ENCODE measurements around the gene PQBP1.

The PQBP1 gene

DNA sequence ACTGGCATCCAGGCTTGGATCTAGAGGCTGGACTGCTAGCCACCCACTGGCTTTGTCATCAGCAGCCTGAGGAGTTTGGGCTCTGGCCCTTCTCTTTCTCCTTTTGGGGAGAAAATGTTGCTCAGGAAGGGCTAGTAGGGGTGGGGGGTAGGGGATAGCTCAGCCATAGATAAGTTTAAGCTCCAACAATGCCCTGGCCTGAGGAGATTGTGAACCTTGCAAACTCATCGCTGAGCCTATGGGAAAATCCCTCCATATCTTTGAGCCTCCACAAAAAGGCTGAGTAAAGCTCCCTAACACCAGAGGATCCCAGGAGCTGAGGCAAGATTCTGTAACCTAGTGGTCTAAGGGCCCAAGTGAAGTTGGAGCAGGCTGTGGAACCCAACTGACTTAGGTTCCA lies 50.9 kb downstream of the PQBP1 start:
- no peak overlapping the region for H3K4me3 ChIP-seq (ENCODE audit: low read depth, low read length, poor library complexity, severe bottlenecking)
- no peaks in the 10 kb centered on the region for H3K9me2 ChIP-seq (ENCODE audit: low read depth, low read length)
- H4K20me1 ChIP-seq (ENCODE audit: insufficient read depth, low read length), result no peaks in the 10 kb centered on the region
- H2AFZ ChIP-seq (ENCODE audit: low read length), result no peak overlapping the region
- TF ChIP-seq EZH2 (IDR thresholded peaks at IDR 0.05; ENCODE audit: borderline replicate concordance, low read length), result no peak
- TF ChIP-seq, protein P1, sequence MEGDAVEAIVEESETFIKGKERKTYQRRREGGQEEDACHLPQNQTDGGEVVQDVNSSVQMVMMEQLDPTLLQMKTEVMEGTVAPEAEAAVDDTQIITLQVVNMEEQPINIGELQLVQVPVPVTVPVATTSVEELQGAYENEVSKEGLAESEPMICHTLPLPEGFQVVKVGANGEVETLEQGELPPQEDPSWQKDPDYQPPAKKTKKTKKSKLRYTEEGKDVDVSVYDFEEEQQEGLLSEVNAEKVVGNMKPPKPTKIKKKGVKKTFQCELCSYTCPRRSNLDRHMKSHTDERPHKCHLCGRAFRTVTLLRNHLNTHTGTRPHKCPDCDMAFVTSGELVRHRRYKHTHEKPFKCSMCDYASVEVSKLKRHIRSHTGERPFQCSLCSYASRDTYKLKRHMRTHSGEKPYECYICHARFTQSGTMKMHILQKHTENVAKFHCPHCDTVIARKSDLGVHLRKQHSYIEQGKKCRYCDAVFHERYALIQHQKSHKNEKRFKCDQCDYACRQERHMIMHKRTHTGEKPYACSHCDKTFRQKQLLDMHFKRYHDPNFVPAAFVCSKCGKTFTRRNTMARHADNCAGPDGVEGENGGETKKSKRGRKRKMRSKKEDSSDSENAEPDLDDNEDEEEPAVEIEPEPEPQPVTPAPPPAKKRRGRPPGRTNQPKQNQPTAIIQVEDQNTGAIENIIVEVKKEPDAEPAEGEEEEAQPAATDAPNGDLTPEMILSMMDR (IDR thresholded peaks at IDR 0.05; ENCODE audit: low read length), result no peak
- peaks cover 12% of the 10 kb centered on the region for H3K4me1 ChIP-seq (ENCODE audit: insufficient read depth, low read length, severe bottlenecking)
- no peaks in the 10 kb centered on the region for H3K36me3 ChIP-seq (ENCODE audit: insufficient read depth, low read length)
- H3K27ac ChIP-seq (ENCODE audit: low read depth, low read length, poor library complexity, severe bottlenecking), result no peak overlapping the region
- no peak overlapping the region for H3K9ac ChIP-seq (ENCODE audit: low read length)
- no peaks in the 10 kb centered on the region for H3F3A ChIP-seq (ENCODE audit: insufficient read depth, low read length)
- H3K79me2 ChIP-seq (ENCODE audit: insufficient read depth, low read length), result peaks cover 9% of the 10 kb centered on the region; the same call in 1 of the 2 replicates
- H3K27me3 ChIP-seq (ENCODE audit: insufficient read depth, low read length), result no peaks in the 10 kb centered on the region
- H3K4me2 ChIP-seq (ENCODE audit: low read length), result no peak overlapping the region
- no peaks in the 10 kb centered on the region for H3K9me3 ChIP-seq (ENCODE audit: low read length)

Data from OCI-LY1 (cell line).